Testis (tissue), 3 donors: ENCODE results near the gene STK16. TPM values are rescaled to one million over a fixed set of nuclear protein-coding genes. Genes with fewer than 3 reads are reported as not detected.

Experiments
- DNase-seq: peaks from one replicate; pipeline ENCODE4 v3.0.0-alpha.2; 2019
- H3K27ac ChIP-seq, 2 donors: fragments of 200-600 bp; sonication (generic); one replicate each; pipeline ENCODE4 v1.5.1; 2019
- H3K27me3 ChIP-seq: fragments of 200-600 bp; sonication (generic); one replicate; pipeline ENCODE4 v1.5.1; 2019
- H3K36me3 ChIP-seq: fragments of 200-600 bp; sonication (generic); one replicate; pipeline ENCODE4 v1.5.1; 2017; ENCODE audit warnings: low read depth; ENCODE audit errors: missing control alignments
- H3K4me1 ChIP-seq: fragments of 200-600 bp; sonication (generic); one replicate; pipeline ENCODE4 v1.5.1; 2019
- H3K4me3 ChIP-seq, 2 donors: fragments of 200-600 bp; sonication (generic); one replicate each; pipeline ENCODE4 v1.5.1; 2017 to 2019
- H3K9me3 ChIP-seq: fragments of 200-600 bp; sonication (generic); one replicate; pipeline ENCODE4 v1.5.1; 2017
- CTCF ChIP-seq, 3 experiments: fragments of 450-650 bp in 2 of 3; fragments of 200-600 bp in 1 of 3; sonication (generic) in 1 of 3; IDR thresholded peaks; one replicate each; pipeline ENCODE4 v1.5.1; 2016 to 2019; ENCODE audit warnings: antibody characterized with exemption in 3 of 3, mild to moderate bottlenecking in 2 of 3, moderate library complexity in 1 of 3
- POLR2A ChIP-seq: fragments of 450-650 bp; IDR thresholded peaks from one replicate; pipeline ENCODE4 v1.6.1; 2017; ENCODE audit warnings: antibody characterized with exemption, mild to moderate bottlenecking, moderate library complexity
- WGBS, 2 donors: methylation state at CpG; one replicate each; pipeline ENCODE4 v1.1.5; 2018; 5-methylcytosine and 5-hydroxymethylcytosine counted together
- intact Hi-C: fragments of 100-400 bp; cut with DNase I; formaldehyde crosslinking; loops from one replicate; pipeline ENCODE4 v1.15.1; 2023; ENCODE audit warnings: low total_unique reads
- polyA plus RNA-seq: library from polyadenylated mRNA; stranded (reverse); fragments of 350-450 nt; fragmentation: Illumina TruSeq; extraction: RNeasy Lipid Tissue Mini Kit (QIAGEN cat#74804); gene quantifications from one replicate; pipeline ENCODE4 v1.2.3, GENCODE V29; 2014; ENCODE audit warnings: low read depth, low replicate concordance; ENCODE audit not compliant: insufficient read depth
- total RNA-seq, 2 donors: library from RNA; depleted of rRNA; stranded (reverse); fragments of >200 nt; gene quantifications; one replicate each; pipeline ENCODE4 v1.2.3, GENCODE V29; 2016

STK16 gene
- total and polyA plus RNA-seq, 3 donors from 2014 or later, result 29.1 to 63.0 (median 32.6) TPM

- no peaks in the 10 kb centered on the region for H3K27me3 ChIP-seq
- TF ChIP-seq CTCF (IDR thresholded peaks at IDR 0.05) (no peak), POLR2A (no peak)
- WGBS, 2 donors, result 88 to 95% methylated on average over 9 of the region's 9 CpGs
- H3K4me1 ChIP-seq, result peaks cover 13% of the 10 kb centered on the region
- H3K27ac ChIP-seq, result no peak overlapping the region
- H3K9me3 ChIP-seq, result no peaks in the 10 kb centered on the region
- no peaks in the 10 kb centered on the region for H3K36me3 ChIP-seq
- H3K4me3 ChIP-seq, result no peak overlapping the region
- no peak for DNase-seq
- intact Hi-C loops, result loop anchor here (5.0 kb wide), 1 partner anchor 130 kb away; the partner anchor contains the start of gene NHEJ1
Observed at GRCh38 chr2:219292616-219293015, 47.3 kb downstream of the STK16 start.

GRCh38 chr2:219293736-219294231, 48.5 kb downstream of the STK16 start:
- TF ChIP-seq CTCF (IDR thresholded peaks at IDR 0.05) (no peak), POLR2A (no peak)
- H3K9me3 ChIP-seq, result no peaks in the 10 kb centered on the region
- intact Hi-C loops, result loop anchor here (5.0 kb wide), 1 partner anchor 131 kb away; the partner anchor contains the start of gene NHEJ1
- H3K4me1 ChIP-seq, result peaks cover 17% of the 10 kb centered on the region
- no peaks in the 10 kb centered on the region for H3K36me3 ChIP-seq
- no peak for DNase-seq
- H3K27me3 ChIP-seq, result no peaks in the 10 kb centered on the region
- 63 to 74% methylated on average over 4 to 5 of the region's 5 CpGs for WGBS, 2 donors
- H3K27ac ChIP-seq, result no peak overlapping the region
- H3K4me3 ChIP-seq, result no peak overlapping the region

- intact Hi-C loops, result loop anchor here (5.0 kb wide), 1 partner anchor 132 kb away; the partner anchor contains the start of gene NHEJ1
- 7 to 9% methylated on average over 31 to 58 of the region's 67 CpGs for WGBS, 2 donors
Observed at GRCh38 chr2:219294356-219295351, 49.4 kb downstream of the STK16 start.

GRCh38 chr2:219296142-219296541, 50.9 kb downstream of the STK16 start:
- 84 to 89% methylated on average over 7 to 14 of the region's 14 CpGs for WGBS, 2 donors
- intact Hi-C loops, result no loop called here
- no peaks in the 10 kb centered on the region for H3K9me3 ChIP-seq
- H3K4me1 ChIP-seq, result peaks cover 6% of the 10 kb centered on the region
- no peaks in the 10 kb centered on the region for H3K36me3 ChIP-seq
- TF ChIP-seq CTCF (IDR thresholded peaks at IDR 0.05) (no peak), POLR2A (no peak)
- no peak overlapping the region for H3K27ac ChIP-seq
- H3K27me3 ChIP-seq, result no peaks in the 10 kb centered on the region
- DNase-seq, result no peak
- no peak overlapping the region for H3K4me3 ChIP-seq

More at GRCh38 chr2:219294356-219295351, 49.4 kb downstream of the STK16 start:
- Histone ChIP-seq H3K27me3 (no peaks in the 10 kb centered on the region), H3K36me3 (no peaks in the 10 kb centered on the region), H3K27ac (peak overlapping the region; percentile 74 to 81), H3K9me3 (no peaks in the 10 kb centered on the region), H3K4me1 (peaks cover 12% of the 10 kb centered on the region), H3K4me3 (peak overlapping the region; percentile 50 to 71)
- peak; percentile 93 for DNase-seq
- TF ChIP-seq CTCF (IDR thresholded peaks at IDR 0.05) (peak; percentile 97 to 99 (median 99)), POLR2A (no peak)
